Panc1 (cell line): Measurements from ENCODE around the gene CRIM1. TPM values are rescaled to one million over a fixed set of nuclear protein-coding genes. Genes with fewer than 3 reads are reported as not detected.
A peak's percentile ranks its signal among the peaks of the same experiment; 100 is the strongest.

Experiments used
- ATAC-seq: fragments of 200-7000 bp; cut with Tn5 transposase; 2 replicates; pipeline ENCODE4 v1.9.1; 2020; ENCODE audit warnings: mild to moderate bottlenecking, moderate library complexity
- BruUV-seq: library from RNA; stranded (reverse); fragments of 400-500 nt; replicated peaks from 2 replicates; lab custom pipeline; 2021; lab: Mats Ljungman, UMichigan
- CTCF ChIA-PET: fragments of 300-600 bp; sonication (Branson Sonifier 250); formaldehyde crosslinking; loops from one replicate; lab custom pipeline; 2022; ENCODE audit warnings: antibody characterized with exemption; lab: Charles Lee
- POLR2A ChIA-PET: fragments of 300-600 bp; sonication (Branson Sonifier 250); formaldehyde crosslinking; loops from one replicate; lab custom pipeline; 2022; ENCODE audit warnings: antibody characterized with exemption; lab: Charles Lee
- DNase-seq: peaks from one replicate; pipeline ENCODE4 v3.0.0-alpha.2; 2010; ENCODE audit warnings: low read depth, low spot score
- H3K27ac ChIP-seq: 2 replicates; pipeline ENCODE4 v1.5.1; 2011; ENCODE audit warnings: mild to moderate bottlenecking, low read length, inconsistent platforms
- H3K27me3 ChIP-seq: fragments of 200-500 bp; sonication (Bioruptor generic); 2 replicates; pipeline ENCODE4 v1.6.0; 2014; ENCODE audit warnings: low read length, inconsistent platforms; ENCODE audit not compliant: control insufficient read depth, insufficient read depth
- H3K36me3 ChIP-seq: fragments of 200-500 bp; sonication (Bioruptor generic); 2 replicates; pipeline ENCODE4 v1.5.1; 2014; ENCODE audit warnings: inconsistent platforms, mild to moderate bottlenecking, low read length, moderate library complexity; ENCODE audit not compliant: control insufficient read depth, insufficient read depth
- H3K4me1 ChIP-seq: 2 replicates; pipeline ENCODE4 v1.5.1; 2011; ENCODE audit warnings: inconsistent platforms, mild to moderate bottlenecking, low read length, moderate library complexity; ENCODE audit not compliant: control insufficient read depth, insufficient read depth
- H3K4me3 ChIP-seq, 2 experiments: 2 replicates each; pipeline ENCODE4 v1.5.1; 2011 to 2012; ENCODE audit warnings: low read depth in 2 of 2, low read length in 2 of 2, mild to moderate bottlenecking in 2 of 2, inconsistent platforms in 1 of 2, moderate library complexity in 1 of 2
- H3K9me3 ChIP-seq: fragments of 200-500 bp; sonication (Bioruptor generic); 2 replicates; pipeline ENCODE4 v1.5.1; 2014; ENCODE audit warnings: low read depth, mild to moderate bottlenecking, inconsistent platforms, low read length, moderate library complexity; ENCODE audit not compliant: control insufficient read depth, insufficient read depth
- POLR2AphosphoS5 ChIP-seq: IDR thresholded peaks from 2 replicates; pipeline ENCODE4 v1.6.1; 2012; ENCODE audit warnings: mild to moderate bottlenecking, low read depth, low read length, moderate library complexity
- SIN3A ChIP-seq: IDR thresholded peaks from 2 replicates; pipeline ENCODE4 v1.6.1; 2012; ENCODE audit warnings: low read depth, mild to moderate bottlenecking, low read length, moderate library complexity, borderline replicate concordance; ENCODE audit not compliant: insufficient read depth
- TCF7L2 ChIP-seq: IDR thresholded peaks from 2 replicates; pipeline ENCODE4 v1.6.1; 2011; ENCODE audit warnings: mild to moderate bottlenecking, low read depth, low read length, inconsistent platforms
- in situ Hi-C: cut with HindIII; loops from 2 replicates; pipeline ENCODE4 v1.10.0; 2016; ENCODE audit warnings: low sequenced_read_pairs, low pct_unique_long_range_greater_than_20kb
- intact Hi-C: fragments of 100-400 bp; cut with micrococcal nuclease; formaldehyde crosslinking; loops from one replicate; pipeline ENCODE4 v1.10.0; 2022; ENCODE audit not compliant: unreplicated experiment
- total RNA-seq: library from RNA; stranded (reverse); gene quantifications from one replicate; pipeline ENCODE4 v1.2.1, GENCODE V29; 2021; ENCODE audit not compliant: unreplicated experiment
- TF ChIP-seq, protein P1 (sequence below), 2 experiments: IDR thresholded peaks; 2 replicates each; pipeline ENCODE4 v1.6.1; 2011 to 2012; ENCODE audit warnings: low read depth in 2 of 2, control low read depth in 1 of 2, low read length in 1 of 2, mild to moderate bottlenecking in 1 of 2, moderate library complexity in 1 of 2; ENCODE audit not compliant: insufficient read depth in 1 of 2
- TF ChIP-seq, protein P2 (sequence below): fragments of 450-650 bp; IDR thresholded peaks from 2 replicates; pipeline ENCODE4 v1.5.1; 2017; ENCODE audit warnings: mild to moderate bottlenecking

Gene CRIM1
- total RNA-seq, 1 experiment from 2014 or later: 290 TPM

DNA sequence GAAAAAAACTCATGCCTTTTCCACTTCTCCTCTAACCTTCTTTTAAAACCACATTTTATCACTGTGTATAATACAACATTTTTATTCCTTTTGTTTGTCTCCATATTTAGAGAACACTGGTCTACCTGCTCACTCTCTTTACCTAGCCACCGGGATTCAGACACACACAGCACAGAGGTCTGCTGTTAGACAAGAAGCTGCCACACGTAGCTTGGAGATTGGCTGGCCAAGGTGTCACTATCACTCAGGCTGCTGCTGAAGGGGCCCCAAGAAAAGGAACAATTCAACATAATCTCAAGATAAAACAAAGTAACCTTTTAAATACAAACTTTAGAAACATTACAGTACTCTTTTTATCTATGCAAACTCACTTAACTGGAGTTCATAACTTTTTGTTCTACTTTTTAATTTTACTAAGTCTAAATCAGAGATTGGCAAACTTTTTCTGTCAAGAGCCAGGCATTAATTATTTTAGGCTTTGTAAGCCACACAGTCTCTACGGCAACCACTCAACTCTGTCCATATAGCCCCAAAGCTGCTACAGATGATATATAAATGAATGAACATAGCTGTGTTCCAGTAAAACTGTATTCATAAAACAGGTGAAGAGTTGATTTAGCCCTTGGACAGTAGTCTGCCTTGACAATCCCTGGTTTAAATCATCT is 216.6 kb downstream of the CRIM1 start:
- no peak for TF ChIP-seq POLR2AphosphoS5
- intact Hi-C loops: no loop called here
- POLR2A ChIA-PET: interaction anchor here (0.6 to 0.7 kb wide), 3 partner anchors 95 to 786 kb away, joined by 3 to 4 read pairs (median 4); no protein-coding TSS in a partner anchor
- DNase-seq (no peak), ATAC-seq (no peak)
- Histone ChIP-seq H3K27me3 (no peaks in the 10 kb centered on the region), H3K4me1 (peaks cover 48% of the 10 kb centered on the region), H3K27ac (peak overlapping the region; percentile 90), H3K36me3 (peaks cover 12% of the 10 kb centered on the region), H3K4me3 (no peak overlapping the region), H3K9me3 (no peaks in the 10 kb centered on the region)
- in situ Hi-C loops: no loop called here
- CTCF ChIA-PET: interaction anchor here (0.7 kb wide), 1 partner anchor 66 kb away, joined by 11 read pairs; no protein-coding TSS in a partner anchor
- no TSS peak for BruUV-seq

DNA sequence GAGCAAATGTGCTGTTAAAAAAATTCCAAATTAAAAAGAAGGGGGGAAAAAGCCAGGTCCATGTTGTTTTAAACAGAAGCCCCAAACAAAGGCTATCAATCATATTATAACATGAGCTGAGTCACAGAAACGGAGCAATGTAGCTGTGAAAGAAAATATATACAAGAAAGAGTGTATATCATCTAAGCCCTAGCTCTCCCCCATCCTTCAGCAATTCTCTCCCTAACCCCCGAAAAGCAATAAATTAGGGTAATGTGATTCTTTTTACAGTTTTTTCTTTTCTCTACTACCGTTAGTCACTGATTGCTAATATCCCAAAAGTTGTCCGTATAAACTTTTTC is 217.1 kb downstream of the CRIM1 start:
- Histone ChIP-seq H3K36me3 (peaks cover 14% of the 10 kb centered on the region), H3K4me1 (peaks cover 44% of the 10 kb centered on the region), H3K27ac (peak overlapping the region; percentile 90), H3K4me3 (no peak overlapping the region), H3K9me3 (no peaks in the 10 kb centered on the region), H3K27me3 (no peaks in the 10 kb centered on the region)
- ATAC-seq: no peak
- in situ Hi-C loops (no loop called here), intact Hi-C loops (no loop called here)
- no peak for DNase-seq
- BruUV-seq: no TSS peak
- ChIA-PET POLR2A (interaction anchor here (0.6 to 0.7 kb wide), 3 partner anchors 95 to 199 kb away, joined by 3 to 5 read pairs (median 4); no protein-coding TSS in a partner anchor), CTCF (no interaction called here)
- TF ChIP-seq SIN3A: no peak
- no peak for TF ChIP-seq TCF7L2
- TF ChIP-seq, protein P1, sequence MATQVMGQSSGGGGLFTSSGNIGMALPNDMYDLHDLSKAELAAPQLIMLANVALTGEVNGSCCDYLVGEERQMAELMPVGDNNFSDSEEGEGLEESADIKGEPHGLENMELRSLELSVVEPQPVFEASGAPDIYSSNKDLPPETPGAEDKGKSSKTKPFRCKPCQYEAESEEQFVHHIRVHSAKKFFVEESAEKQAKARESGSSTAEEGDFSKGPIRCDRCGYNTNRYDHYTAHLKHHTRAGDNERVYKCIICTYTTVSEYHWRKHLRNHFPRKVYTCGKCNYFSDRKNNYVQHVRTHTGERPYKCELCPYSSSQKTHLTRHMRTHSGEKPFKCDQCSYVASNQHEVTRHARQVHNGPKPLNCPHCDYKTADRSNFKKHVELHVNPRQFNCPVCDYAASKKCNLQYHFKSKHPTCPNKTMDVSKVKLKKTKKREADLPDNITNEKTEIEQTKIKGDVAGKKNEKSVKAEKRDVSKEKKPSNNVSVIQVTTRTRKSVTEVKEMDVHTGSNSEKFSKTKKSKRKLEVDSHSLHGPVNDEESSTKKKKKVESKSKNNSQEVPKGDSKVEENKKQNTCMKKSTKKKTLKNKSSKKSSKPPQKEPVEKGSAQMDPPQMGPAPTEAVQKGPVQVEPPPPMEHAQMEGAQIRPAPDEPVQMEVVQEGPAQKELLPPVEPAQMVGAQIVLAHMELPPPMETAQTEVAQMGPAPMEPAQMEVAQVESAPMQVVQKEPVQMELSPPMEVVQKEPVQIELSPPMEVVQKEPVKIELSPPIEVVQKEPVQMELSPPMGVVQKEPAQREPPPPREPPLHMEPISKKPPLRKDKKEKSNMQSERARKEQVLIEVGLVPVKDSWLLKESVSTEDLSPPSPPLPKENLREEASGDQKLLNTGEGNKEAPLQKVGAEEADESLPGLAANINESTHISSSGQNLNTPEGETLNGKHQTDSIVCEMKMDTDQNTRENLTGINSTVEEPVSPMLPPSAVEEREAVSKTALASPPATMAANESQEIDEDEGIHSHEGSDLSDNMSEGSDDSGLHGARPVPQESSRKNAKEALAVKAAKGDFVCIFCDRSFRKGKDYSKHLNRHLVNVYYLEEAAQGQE (IDR thresholded peaks at IDR 0.05; ENCODE audit: insufficient read depth in 1 of 2, low read depth in 2 of 2, low read length in 1 of 2): no peak; a peak in 1 of 4 replicates
- TF ChIP-seq, protein P2, sequence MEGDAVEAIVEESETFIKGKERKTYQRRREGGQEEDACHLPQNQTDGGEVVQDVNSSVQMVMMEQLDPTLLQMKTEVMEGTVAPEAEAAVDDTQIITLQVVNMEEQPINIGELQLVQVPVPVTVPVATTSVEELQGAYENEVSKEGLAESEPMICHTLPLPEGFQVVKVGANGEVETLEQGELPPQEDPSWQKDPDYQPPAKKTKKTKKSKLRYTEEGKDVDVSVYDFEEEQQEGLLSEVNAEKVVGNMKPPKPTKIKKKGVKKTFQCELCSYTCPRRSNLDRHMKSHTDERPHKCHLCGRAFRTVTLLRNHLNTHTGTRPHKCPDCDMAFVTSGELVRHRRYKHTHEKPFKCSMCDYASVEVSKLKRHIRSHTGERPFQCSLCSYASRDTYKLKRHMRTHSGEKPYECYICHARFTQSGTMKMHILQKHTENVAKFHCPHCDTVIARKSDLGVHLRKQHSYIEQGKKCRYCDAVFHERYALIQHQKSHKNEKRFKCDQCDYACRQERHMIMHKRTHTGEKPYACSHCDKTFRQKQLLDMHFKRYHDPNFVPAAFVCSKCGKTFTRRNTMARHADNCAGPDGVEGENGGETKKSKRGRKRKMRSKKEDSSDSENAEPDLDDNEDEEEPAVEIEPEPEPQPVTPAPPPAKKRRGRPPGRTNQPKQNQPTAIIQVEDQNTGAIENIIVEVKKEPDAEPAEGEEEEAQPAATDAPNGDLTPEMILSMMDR: no peak
- TF ChIP-seq POLR2AphosphoS5: no peak

DNA sequence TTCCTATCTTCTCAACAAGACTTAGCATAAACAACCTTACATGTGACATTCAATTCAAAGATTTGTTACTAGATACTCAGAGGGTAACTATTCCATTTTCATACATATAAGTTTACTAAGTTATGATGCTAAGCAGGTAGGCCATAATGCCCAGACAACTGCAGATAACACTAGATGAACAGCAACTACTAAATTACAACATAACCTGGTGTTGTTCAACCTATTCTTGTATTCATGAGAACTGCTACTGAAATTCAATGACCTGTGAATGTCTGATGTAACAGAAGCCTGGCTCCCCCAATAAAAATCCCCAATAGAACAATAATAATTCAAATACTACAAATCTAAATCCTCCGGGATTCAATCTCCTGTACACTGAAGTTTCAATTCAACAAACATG is 217.6 kb downstream of the CRIM1 start:
- BruUV-seq: no TSS peak
- intact Hi-C loops: no loop called here
- peaks cover 18% of the 10 kb centered on the region for H3K36me3 ChIP-seq
- H3K9me3 ChIP-seq: no peaks in the 10 kb centered on the region
- H3K4me1 ChIP-seq: peaks cover 40% of the 10 kb centered on the region
- in situ Hi-C loops: no loop called here
- no peak for DNase-seq
- ChIA-PET CTCF (no interaction called here), POLR2A (interaction anchor here (0.6 kb wide), 1 partner anchor 198 kb away, joined by 5 read pairs; no protein-coding TSS in a partner anchor)
- H3K27me3 ChIP-seq: no peaks in the 10 kb centered on the region
- TF ChIP-seq, protein P2: no peak
- TF ChIP-seq POLR2AphosphoS5 (no peak), TCF7L2 (no peak), SIN3A (no peak)
- TF ChIP-seq, protein P1 (IDR thresholded peaks at IDR 0.05; ENCODE audit: insufficient read depth in 1 of 2, low read depth in 2 of 2, low read length in 1 of 2): no peak; a peak in 1 of 4 replicates
- H3K4me3 ChIP-seq: no peak overlapping the region
- H3K27ac ChIP-seq: peak overlapping the region; percentile 90
- no peak for ATAC-seq
